ENCODE results near the gene DGKI.

DGKI gene

GRCh38 chr7:137690635-137691034 lies 156.1 kb downstream of the DGKI start (continued):
- no peak for TF ChIP-seq ZNF580 (tag by site-specific recombination; IDR thresholded peaks at IDR 0.05)
- no peak for TF ChIP-seq ZNF785 (tag by site-specific recombination; IDR thresholded peaks at IDR 0.05)
- TF ChIP-seq OVOL3 (tag by site-specific recombination; IDR thresholded peaks at IDR 0.05) = no peak

DNA sequence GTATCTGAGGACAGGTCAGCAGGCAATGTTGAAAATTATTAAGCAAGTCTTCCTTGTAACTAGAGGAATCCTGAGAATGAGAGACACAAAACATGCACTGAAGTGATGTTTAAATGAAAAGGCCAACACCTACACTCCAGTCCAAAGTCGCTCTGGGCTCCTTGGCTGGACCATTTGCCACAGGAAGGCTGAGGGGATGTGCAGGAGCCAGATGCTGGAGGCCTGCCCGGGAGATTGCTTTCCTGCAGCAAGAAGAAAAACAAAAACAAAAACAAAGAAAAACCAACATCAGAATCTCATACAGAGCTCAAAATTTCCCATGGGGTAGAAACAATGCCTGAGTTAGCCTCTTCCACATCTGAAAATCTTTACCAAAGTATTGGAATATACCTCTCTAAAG lies 157.0 kb downstream of the DGKI start:
- CTCF ChIA-PET = no interaction called here

DNA sequence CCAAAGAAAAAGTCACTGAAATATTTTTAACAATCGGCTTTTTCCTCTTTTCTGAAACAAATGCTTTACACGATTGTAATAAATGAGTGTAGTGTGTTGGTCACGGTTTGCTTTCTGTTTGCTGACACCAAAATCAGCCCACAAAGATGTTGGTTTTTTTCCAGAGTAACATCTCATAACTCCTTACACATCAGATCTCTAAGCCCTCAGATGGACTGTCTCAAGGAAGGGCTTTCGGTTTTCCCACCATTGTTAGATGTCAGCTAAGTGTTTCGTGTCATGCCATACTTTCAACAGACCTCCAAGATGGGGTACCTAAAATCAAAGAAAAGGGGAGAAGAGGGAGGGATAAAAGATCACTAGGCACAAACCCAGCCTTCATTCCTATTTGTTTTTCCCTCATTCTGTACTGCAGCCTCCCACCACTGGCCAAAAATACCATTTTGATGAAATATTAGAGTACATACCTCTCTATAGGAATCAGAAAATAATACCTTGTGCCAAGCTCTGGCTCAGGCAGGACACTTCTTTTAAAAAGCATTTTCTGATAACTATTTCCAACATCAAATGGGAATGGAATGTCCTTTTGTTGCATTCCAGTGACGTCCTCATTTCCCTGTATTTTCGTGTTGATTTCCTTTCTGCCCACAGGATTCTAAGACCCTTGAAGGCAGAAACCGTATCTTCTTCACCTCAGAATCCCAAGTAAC lies 159.1 kb downstream of the DGKI start:
- H3K4me1 ChIP-seq (ENCODE audit: control insufficient read depth, insufficient read depth, low read length) = no peaks in the 10 kb centered on the region
- no peaks in the 10 kb centered on the region for H3K9me3 ChIP-seq (ENCODE audit: control insufficient read depth, insufficient read depth, low read depth, low read length)
- H3K4me3 ChIP-seq (ENCODE audit: low read depth, low read length) = no peak overlapping the region
- H3K27ac ChIP-seq (ENCODE audit: extremely low read depth, low read depth, low read length) = no peak overlapping the region
- H3K36me3 ChIP-seq (ENCODE audit: control insufficient read depth in 2 of 2, insufficient read depth in 1 of 2, low read length in 2 of 2) = no peaks in the 10 kb centered on the region
- ChIA-PET CTCF (interaction anchor here (0.5 kb wide), 1 partner anchor 278 kb away, joined by 3 read pairs; no protein-coding TSS in a partner anchor), POLR2A (no interaction called here)
- TF ChIP-seq GLI4 (tag by site-specific recombination; IDR thresholded peaks at IDR 0.05) (no peak), ZNF791 (tag by site-specific recombination; IDR thresholded peaks at IDR 0.05) (no peak), ZFHX2 (tag by site-specific recombination; conservative IDR thresholded peaks at IDR 0.05) (no peak), ZNF202 (tag by site-specific recombination; IDR thresholded peaks at IDR 0.05; ENCODE audit: borderline replicate concordance) (no peak), CTCF (tag by site-specific recombination; IDR thresholded peaks at IDR 0.05) (no peak), FEZF1 (tag by site-specific recombination; IDR thresholded peaks at IDR 0.05) (no peak), ZNF416 (tag by site-specific recombination; IDR thresholded peaks at IDR 0.05) (no peak), ZNF311 (tag by site-specific recombination; IDR thresholded peaks at IDR 0.05; ENCODE audit: borderline replicate concordance) (no peak), ZFP41 (tag by site-specific recombination; IDR thresholded peaks at IDR 0.05; ENCODE audit: borderline replicate concordance) (no peak), ZNF837 (tag by site-specific recombination; IDR thresholded peaks at IDR 0.05) (no peak), ATF2 (tag by site-specific recombination; IDR thresholded peaks at IDR 0.05; ENCODE audit: low read depth) (no peak), ZNF549 (tag by site-specific recombination; IDR thresholded peaks at IDR 0.05) (no peak), ZIC2 (tag by site-specific recombination; IDR thresholded peaks at IDR 0.05) (no peak), ZNF830 (tag by site-specific recombination; IDR thresholded peaks at IDR 0.05; ENCODE audit: low read depth) (no peak)

More for the DNA sequence above, 157.0 kb downstream of the DGKI start:
- TF ChIP-seq HOXA7 (CRISPR knock-in tag; IDR thresholded peaks at IDR 0.05; ENCODE audit: borderline replicate concordance) (no peak), ZNF302 (tag by site-specific recombination; IDR thresholded peaks at IDR 0.05; ENCODE audit: low read depth) (no peak), ZNF366 (tag by site-specific recombination; conservative IDR thresholded peaks at IDR 0.05) (no peak), ZNF747 (tag by site-specific recombination; IDR thresholded peaks at IDR 0.05) (no peak), ZNF600 (tag by site-specific recombination; IDR thresholded peaks at IDR 0.05) (no peak), ELK4 (IDR thresholded peaks at IDR 0.05; ENCODE audit: borderline replicate concordance, low read depth, low read length) (no peak)
- POLR2A ChIA-PET = no interaction called here
- no peak overlapping the region for H3K4me3 ChIP-seq (ENCODE audit: low read depth, low read length)
- H3K27ac ChIP-seq (ENCODE audit: extremely low read depth, low read depth, low read length) = no peak overlapping the region
- H3K9me3 ChIP-seq (ENCODE audit: control insufficient read depth, insufficient read depth, low read depth, low read length) = no peaks in the 10 kb centered on the region
- H3K4me1 ChIP-seq (ENCODE audit: control insufficient read depth, insufficient read depth, low read length) = no peaks in the 10 kb centered on the region
- H3K36me3 ChIP-seq (ENCODE audit: control insufficient read depth in 2 of 2, insufficient read depth in 1 of 2, low read length in 2 of 2) = no peaks in the 10 kb centered on the region
